Parathyroid adenoma (tissue), 2 donors: ENCODE results near the gene TMCO4.

Source experiments
- H2AFZ ChIP-seq: fragments of 300-600 bp; sonication (generic); one replicate; pipeline ENCODE4 v1.7.0; 2017; ENCODE audit warnings: antibody characterized with exemption, mild to moderate bottlenecking
- H3K27ac ChIP-seq: fragments of 300-600 bp; sonication (generic); one replicate; pipeline ENCODE4 v1.7.0; 2017
- H3K27me3 ChIP-seq: fragments of 300-600 bp; sonication (generic); one replicate; pipeline ENCODE4 v1.7.0; 2017; ENCODE audit warnings: low read length; ENCODE audit not compliant: control insufficient read depth, insufficient read depth
- H3K36me3 ChIP-seq: fragments of 300-600 bp; sonication (generic); one replicate; pipeline ENCODE4 v1.7.0; 2017; ENCODE audit warnings: low read length; ENCODE audit not compliant: control insufficient read depth, insufficient read depth
- H3K4me1 ChIP-seq: fragments of 300-600 bp; sonication (generic); one replicate; pipeline ENCODE4 v1.7.0; 2017; ENCODE audit warnings: control low read depth
- H3K4me2 ChIP-seq: fragments of 300-600 bp; sonication (generic); one replicate; pipeline ENCODE4 v1.7.0; 2017; ENCODE audit warnings: low read length
- H3K4me3 ChIP-seq: fragments of 300-600 bp; sonication (generic); one replicate; pipeline ENCODE4 v1.7.0; 2017; ENCODE audit warnings: low read depth, low read length
- H3K79me2 ChIP-seq: fragments of 300-600 bp; sonication (generic); one replicate; pipeline ENCODE4 v1.7.0; 2017; ENCODE audit warnings: control low read depth
- H3K9ac ChIP-seq: fragments of 300-600 bp; sonication (generic); one replicate; pipeline ENCODE4 v1.7.0; 2017; ENCODE audit warnings: mild to moderate bottlenecking
- H3K9me3 ChIP-seq: fragments of 300-600 bp; sonication (generic); one replicate; pipeline ENCODE4 v1.7.0; 2017; ENCODE audit warnings: low read length; ENCODE audit not compliant: control insufficient read depth
- TF ChIP-seq, protein P1 (sequence below): fragments of 300-600 bp; sonication (generic); IDR thresholded peaks from one replicate; pipeline ENCODE4 v1.7.0; 2017; ENCODE audit warnings: antibody characterized with exemption, mild to moderate bottlenecking
- donor health status: primary hyperparathyroidism.

The TMCO4 gene

DNA sequence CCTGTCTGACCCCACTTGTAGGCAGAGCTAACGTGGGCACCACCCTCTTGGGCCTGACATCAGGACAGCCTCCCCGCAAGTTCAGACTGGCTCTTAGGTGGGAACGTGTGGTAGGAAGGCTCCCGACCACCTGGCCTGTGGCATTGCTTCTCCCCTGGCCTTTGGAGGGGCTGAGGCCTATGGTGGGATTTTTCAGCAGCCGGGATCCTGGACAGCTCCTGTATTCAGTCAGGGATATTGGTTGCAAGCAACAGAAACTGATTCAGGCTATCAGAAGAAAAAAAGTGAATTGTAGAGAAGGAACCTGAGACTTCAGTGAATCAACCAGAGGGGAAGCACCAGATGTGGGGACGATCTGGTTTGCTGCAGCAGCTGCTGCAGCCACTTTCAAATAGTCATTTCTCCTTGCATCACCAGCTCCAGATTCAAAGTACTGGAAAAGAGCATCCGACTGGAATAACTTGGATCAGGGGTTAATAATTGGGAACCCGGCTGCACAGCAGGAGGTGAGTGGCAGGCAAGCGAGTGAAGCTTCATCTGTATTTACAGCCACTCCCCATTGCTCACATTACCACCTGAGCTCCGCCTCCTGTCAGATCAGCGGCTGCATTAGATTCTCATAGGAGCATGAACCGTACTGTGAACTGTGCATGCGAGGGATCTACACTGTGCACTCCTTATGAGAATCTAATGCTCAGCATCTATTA lies 9.5 kb upstream of the TMCO4 start:
- no peak overlapping the region for H3K9ac ChIP-seq
- no peaks in the 10 kb centered on the region for H3K4me1 ChIP-seq
- H3K27me3 ChIP-seq = no peaks in the 10 kb centered on the region
- no peaks in the 10 kb centered on the region for H3K9me3 ChIP-seq
- H2AFZ ChIP-seq = no peak overlapping the region
- no peak overlapping the region for H3K27ac ChIP-seq
- no peak overlapping the region for H3K4me2 ChIP-seq
- H3K79me2 ChIP-seq = no peaks in the 10 kb centered on the region
- no peaks in the 10 kb centered on the region for H3K36me3 ChIP-seq
- no peak overlapping the region for H3K4me3 ChIP-seq
- TF ChIP-seq, protein P1, sequence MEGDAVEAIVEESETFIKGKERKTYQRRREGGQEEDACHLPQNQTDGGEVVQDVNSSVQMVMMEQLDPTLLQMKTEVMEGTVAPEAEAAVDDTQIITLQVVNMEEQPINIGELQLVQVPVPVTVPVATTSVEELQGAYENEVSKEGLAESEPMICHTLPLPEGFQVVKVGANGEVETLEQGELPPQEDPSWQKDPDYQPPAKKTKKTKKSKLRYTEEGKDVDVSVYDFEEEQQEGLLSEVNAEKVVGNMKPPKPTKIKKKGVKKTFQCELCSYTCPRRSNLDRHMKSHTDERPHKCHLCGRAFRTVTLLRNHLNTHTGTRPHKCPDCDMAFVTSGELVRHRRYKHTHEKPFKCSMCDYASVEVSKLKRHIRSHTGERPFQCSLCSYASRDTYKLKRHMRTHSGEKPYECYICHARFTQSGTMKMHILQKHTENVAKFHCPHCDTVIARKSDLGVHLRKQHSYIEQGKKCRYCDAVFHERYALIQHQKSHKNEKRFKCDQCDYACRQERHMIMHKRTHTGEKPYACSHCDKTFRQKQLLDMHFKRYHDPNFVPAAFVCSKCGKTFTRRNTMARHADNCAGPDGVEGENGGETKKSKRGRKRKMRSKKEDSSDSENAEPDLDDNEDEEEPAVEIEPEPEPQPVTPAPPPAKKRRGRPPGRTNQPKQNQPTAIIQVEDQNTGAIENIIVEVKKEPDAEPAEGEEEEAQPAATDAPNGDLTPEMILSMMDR = no peak

DNA sequence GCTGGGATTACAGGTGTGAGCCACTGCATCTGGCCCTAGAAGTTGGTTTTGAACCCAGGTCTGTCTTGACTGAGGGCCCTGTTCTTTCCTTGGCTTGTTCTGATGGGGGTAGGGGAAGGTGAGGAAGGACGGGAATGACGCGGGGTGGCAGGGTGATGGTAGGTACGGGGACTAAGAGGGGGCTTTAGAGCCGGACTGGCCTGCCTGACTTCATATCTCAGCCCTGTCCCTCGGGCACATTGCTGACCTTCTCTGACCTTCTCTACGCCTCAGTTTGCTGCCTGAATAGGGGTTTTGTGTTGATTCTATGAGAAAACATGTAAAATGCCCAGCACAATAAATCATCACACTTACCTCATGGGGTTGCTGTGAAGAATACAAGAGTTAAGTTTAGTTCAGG lies 8.6 kb upstream of the TMCO4 start:
- Histone ChIP-seq H3K9ac (no peak overlapping the region), H3K27ac (no peak overlapping the region), H3K79me2 (no peaks in the 10 kb centered on the region), H3K27me3 (no peaks in the 10 kb centered on the region), H2AFZ (no peak overlapping the region), H3K4me1 (no peaks in the 10 kb centered on the region), H3K36me3 (no peaks in the 10 kb centered on the region), H3K9me3 (no peaks in the 10 kb centered on the region), H3K4me3 (no peak overlapping the region), H3K4me2 (no peak overlapping the region)
- TF ChIP-seq, protein P1 = no peak

DNA sequence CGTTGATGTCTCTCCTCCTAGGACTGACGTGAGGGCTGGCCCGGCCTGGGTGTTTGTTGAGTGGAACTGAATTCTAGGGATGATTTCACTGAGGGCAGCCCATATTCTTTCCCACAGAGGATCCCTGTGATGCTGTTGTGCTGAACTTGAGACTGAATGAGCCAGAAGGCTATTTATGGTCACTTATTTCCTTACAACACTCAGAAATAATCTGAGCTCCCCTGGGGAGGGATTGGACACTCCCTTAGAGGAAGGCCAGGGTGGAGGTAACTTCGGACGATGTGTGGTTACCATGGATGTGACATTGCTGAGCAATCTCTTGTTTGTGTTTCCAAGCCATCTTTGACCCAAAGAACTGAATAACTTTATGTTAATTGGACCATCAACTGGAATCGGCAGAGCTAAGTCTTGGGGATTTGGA lies 5.1 kb upstream of the TMCO4 start:
- no peak overlapping the region for H3K9ac ChIP-seq
- H3K4me3 ChIP-seq = no peak overlapping the region
- H3K4me2 ChIP-seq = peak overlapping the region; percentile 3
- H3K9me3 ChIP-seq = no peaks in the 10 kb centered on the region
- no peak overlapping the region for H3K27ac ChIP-seq
- H3K79me2 ChIP-seq = no peaks in the 10 kb centered on the region
- H3K27me3 ChIP-seq = no peaks in the 10 kb centered on the region
- no peaks in the 10 kb centered on the region for H3K4me1 ChIP-seq
- TF ChIP-seq, protein P1 = no peak
- H2AFZ ChIP-seq = no peak overlapping the region
- H3K36me3 ChIP-seq = no peaks in the 10 kb centered on the region

DNA sequence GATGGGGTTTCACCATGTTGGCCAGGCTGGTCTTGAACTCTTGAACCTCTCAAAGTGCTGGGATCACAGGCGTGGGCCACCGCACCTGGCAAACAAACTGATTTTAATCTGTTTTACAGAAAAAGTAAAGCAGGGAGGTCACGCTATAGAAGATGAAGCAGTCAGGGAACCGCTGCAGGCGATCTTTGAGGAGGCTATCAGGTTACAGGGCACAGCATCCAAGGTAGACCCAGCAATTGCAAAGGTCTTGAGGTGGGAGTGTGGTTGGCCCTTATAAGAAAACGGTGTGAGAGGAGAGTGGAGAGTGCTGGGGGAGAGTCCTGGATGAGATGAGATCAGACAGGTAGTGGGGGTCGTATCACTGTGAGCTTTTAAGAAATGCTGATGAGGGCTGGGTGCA lies 2.6 kb upstream of the TMCO4 start:
- peaks cover 8% of the 10 kb centered on the region for H3K4me1 ChIP-seq
- H3K9me3 ChIP-seq = no peaks in the 10 kb centered on the region
- H3K4me2 ChIP-seq = no peak overlapping the region
- H3K79me2 ChIP-seq = no peaks in the 10 kb centered on the region
- no peaks in the 10 kb centered on the region for H3K27me3 ChIP-seq
- no peak overlapping the region for H3K9ac ChIP-seq
- no peak overlapping the region for H2AFZ ChIP-seq
- no peak overlapping the region for H3K27ac ChIP-seq
- H3K4me3 ChIP-seq = no peak overlapping the region
- TF ChIP-seq, protein P1 = no peak
- no peaks in the 10 kb centered on the region for H3K36me3 ChIP-seq
